Spinal cord (tissue), 10 donors: Measurements from ENCODE around the gene COX7A1. TPM values are rescaled to one million over a fixed set of nuclear protein-coding genes. Genes with fewer than 3 reads are reported as not detected.

Experiments used
- DNase-seq, 6 donors: peaks; one replicate each; pipeline versions ENCODE4 v3.0.0 to v3.0.0-alpha.2; 2013 to 2015; ENCODE audit warnings: low spot score in 6 of 6, low read depth in 4 of 6
- H3K27ac ChIP-seq: one replicate; pipeline ENCODE4 v1.5.1; 2013; ENCODE audit warnings: low read depth, low read length, control low read depth
- H3K27me3 ChIP-seq: one replicate; pipeline ENCODE4 v1.6.1; 2013; ENCODE audit warnings: low read length; ENCODE audit not compliant: control insufficient read depth, insufficient read depth
- H3K36me3 ChIP-seq: one replicate; pipeline ENCODE4 v1.6.1; 2013; ENCODE audit warnings: low read length; ENCODE audit not compliant: control insufficient read depth, insufficient read depth
- H3K4me1 ChIP-seq: one replicate; pipeline ENCODE4 v1.6.1; 2013; ENCODE audit warnings: low read length; ENCODE audit not compliant: control insufficient read depth, insufficient read depth
- H3K4me3 ChIP-seq: one replicate; pipeline ENCODE4 v1.5.1; 2013; ENCODE audit warnings: low read depth, low read length, control low read depth
- H3K9me3 ChIP-seq: one replicate; pipeline ENCODE4 v1.6.1; 2013; ENCODE audit warnings: low read length; ENCODE audit not compliant: control insufficient read depth, insufficient read depth
- WGBS: methylation state at CpG from one replicate; pipeline ENCODE4 v1.1.5; 2013; ENCODE audit warnings: missing lambda C conversion rate; ENCODE audit not compliant: insufficient coverage; 5-methylcytosine and 5-hydroxymethylcytosine counted together
- polyA plus RNA-seq, 2 donors: library from polyadenylated mRNA; unstranded; fragments of 120-200 nt; gene quantifications; one replicate each; pipeline ENCODE4 v1.2.1, GENCODE V29; 2013; ENCODE audit not compliant: insufficient read length in 2 of 2
- total RNA-seq, 2 donors: library from RNA; depleted of rRNA in 1 of 2; stranded (reverse); fragments of 120-200 nt in 1 of 2; fragments of >200 nt in 1 of 2; gene quantifications; one replicate each; pipeline versions ENCODE4 v1.2.3 to v1.2.4, GENCODE V29; 2013 to 2014
- donor health status: healthy.

The COX7A1 gene
- total and polyA plus RNA-seq, 4 donors, result 5.8 to 22.2 (median 15.1) TPM

DNA sequence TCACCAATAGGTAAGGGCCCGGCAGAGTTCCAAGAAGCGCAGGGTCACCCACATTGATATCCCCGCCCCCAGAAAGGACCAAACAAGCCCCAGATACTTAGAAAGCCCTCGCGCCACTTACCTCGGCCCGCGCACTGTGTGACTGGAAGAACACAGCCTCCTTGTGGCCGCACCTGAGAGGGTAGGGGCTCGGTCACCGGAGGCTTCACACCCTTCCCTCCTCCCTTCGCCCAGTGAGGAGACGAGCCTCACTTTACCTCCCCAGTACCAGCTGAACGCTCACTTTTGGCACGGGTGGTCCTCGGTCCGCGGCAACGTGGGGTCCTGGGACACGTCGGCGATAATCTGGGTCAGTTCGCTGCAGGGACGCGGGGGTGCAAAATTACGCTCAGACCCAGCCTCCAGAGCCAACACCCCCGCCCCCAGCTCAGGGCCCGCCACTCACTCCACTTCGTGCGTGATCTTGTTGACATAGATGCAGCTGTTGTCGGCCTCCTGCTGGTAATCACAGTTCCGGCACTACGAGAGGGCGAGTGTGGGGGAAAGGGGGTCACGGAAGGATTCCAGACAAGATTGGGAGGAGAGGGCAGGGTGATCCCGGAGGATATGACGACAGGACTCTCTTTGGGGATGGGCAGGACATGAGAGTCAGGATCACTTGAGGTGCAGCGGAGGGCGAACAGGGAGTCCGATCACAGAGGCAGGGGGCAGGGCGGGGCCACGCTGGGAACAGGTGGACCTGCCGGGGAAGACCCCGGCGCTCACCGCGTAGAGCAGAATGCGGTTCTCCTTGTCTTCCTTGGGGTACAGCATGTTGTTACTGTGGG, 38.1 kb downstream of the COX7A1 start:
- WGBS, result 2% methylated on average over 28 of the region's 48 CpGs
- no peaks in the 10 kb centered on the region for H3K9me3 ChIP-seq
- H3K36me3 ChIP-seq, result peaks cover 59% of the 10 kb centered on the region
- H3K4me1 ChIP-seq, result peaks cover 35% of the 10 kb centered on the region
- peak in 1 of 6 donors; percentile 6 for DNase-seq
- H3K27me3 ChIP-seq, result no peaks in the 10 kb centered on the region
- peak overlapping the region; percentile 92 for H3K27ac ChIP-seq
- peak overlapping the region; percentile 77 for H3K4me3 ChIP-seq

DNA sequence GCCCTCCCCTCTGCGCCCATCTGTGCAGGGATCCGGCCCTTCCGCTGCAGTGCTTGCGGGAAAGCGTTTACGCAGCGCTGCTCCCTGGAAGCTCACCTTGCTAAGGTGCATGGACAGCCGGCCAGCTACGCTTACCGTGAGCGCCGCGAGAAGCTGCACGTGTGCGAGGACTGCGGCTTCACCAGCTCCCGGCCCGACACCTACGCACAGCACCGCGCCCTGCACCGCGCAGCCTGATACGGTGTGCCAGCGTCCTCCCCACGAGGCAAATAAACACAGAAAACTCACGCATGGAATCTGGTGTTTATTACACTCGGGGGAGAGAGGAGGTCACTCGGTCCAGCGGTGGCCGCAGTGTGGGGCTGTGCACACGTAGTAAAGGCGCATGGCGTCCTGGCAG, 38.8 kb downstream of the COX7A1 start:
- no peak for DNase-seq
- Histone ChIP-seq H3K27me3 (no peaks in the 10 kb centered on the region), H3K4me3 (peak overlapping the region; percentile 77), H3K27ac (no peak overlapping the region), H3K36me3 (peaks cover 55% of the 10 kb centered on the region), H3K9me3 (no peaks in the 10 kb centered on the region), H3K4me1 (peaks cover 35% of the 10 kb centered on the region)
- 91% methylated on average over 34 of the region's 34 CpGs for WGBS

DNA sequence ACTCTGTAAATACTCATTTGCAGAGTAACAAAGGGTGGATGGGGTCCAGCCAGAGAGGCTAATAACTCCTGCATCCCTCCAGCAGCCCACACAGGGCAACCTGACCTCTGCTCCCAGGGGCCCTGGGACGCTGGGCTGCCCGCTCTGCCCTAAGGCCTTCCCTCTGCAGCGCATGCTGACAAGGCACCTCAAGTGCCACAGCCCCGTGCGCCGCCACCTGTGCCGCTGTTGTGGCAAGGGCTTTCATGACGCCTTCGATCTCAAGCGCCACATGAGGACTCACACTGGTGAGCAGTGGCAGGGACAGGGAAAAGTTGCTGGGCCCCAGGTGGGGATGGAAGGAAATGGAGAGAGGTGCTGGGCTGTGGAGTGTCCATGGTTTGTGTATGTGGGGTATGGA, 39.6 kb downstream of the COX7A1 start:
- H3K36me3 ChIP-seq, result peaks cover 55% of the 10 kb centered on the region
- H3K9me3 ChIP-seq, result no peaks in the 10 kb centered on the region
- no peak overlapping the region for H3K27ac ChIP-seq
- DNase-seq, result no peak
- no peaks in the 10 kb centered on the region for H3K27me3 ChIP-seq
- WGBS, result 97% methylated on average over 10 of the region's 10 CpGs
- H3K4me1 ChIP-seq, result peaks cover 35% of the 10 kb centered on the region
- no peak overlapping the region for H3K4me3 ChIP-seq

DNA sequence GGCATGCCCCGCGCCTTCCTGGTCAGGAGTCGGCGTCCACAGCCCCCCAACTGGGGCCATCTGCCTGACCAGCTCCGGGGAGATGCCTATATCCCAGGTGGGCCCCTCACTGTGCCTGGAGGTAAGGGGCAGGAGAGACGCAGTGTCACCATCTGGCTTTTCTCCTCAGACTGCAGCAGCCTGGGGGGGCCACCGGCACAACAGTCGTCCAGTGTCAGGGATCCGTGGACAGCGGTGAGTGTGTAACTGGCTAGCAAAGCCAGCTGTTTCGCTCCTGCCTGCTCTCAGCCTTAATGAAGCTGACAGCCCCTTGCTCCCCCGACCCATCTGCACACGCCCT, 41.1 kb downstream of the COX7A1 start:
- Histone ChIP-seq H3K27me3 (no peaks in the 10 kb centered on the region), H3K4me1 (peaks cover 27% of the 10 kb centered on the region), H3K4me3 (no peak overlapping the region), H3K9me3 (no peaks in the 10 kb centered on the region), H3K36me3 (peaks cover 56% of the 10 kb centered on the region), H3K27ac (no peak overlapping the region)
- no peak for DNase-seq
- WGBS, result 61% methylated on average over 10 of the region's 13 CpGs

DNA sequence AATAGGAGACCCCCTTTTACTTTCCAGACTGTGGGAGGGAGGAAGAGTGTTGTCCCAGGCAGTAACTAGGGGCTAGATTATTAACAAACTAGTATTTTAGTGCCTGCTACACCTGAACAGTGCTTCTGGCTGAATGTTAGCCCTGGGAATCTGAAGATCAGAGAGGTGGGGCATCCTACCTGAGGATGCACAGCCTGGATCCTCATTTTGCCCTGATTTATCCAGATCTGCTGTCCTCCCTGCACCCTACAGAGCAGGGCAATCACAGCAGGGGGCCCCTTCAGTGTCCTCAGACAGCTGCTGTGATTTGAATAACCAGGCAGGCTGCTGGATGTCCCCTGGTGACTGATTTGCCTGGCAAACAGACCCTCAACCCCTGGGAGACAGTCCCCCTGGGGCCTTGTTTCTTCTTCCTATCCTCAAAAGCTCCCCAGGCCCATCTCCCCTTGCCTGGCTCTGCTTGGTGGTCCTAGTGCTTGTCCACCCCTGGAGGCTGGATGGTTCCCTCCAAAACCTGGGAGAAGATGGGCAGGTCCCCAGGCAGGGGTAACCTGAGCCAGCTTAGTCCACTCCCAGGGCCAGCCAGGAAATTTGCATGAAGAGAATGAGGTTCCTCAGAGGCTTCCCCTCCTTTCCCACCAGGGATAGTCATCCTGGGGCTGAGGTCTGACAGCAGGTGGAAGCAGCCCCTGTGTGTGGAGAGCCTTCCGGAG, 41.6 kb downstream of the COX7A1 start, which contains the start of gene OVOL3:
TSS of gene OVOL3 (plus strand) at position 657 of the 713 bp plus-strand sequence. CDS start 60 bp downstream, outside the sequence.
- Histone ChIP-seq H3K4me3 (no peak within 1 kb of the TSS), H3K9me3 (no peaks in the 10 kb centered on the region), H3K27me3 (no peaks in the 10 kb centered on the region), H3K27ac (no peak within 1 kb of the TSS), H3K36me3 (peaks cover 60% of the 10 kb centered on the region), H3K4me1 (peaks cover 21% of the 10 kb centered on the region)
- DNase-seq, result no peak
- WGBS, result no CpG with 5 or more reads among the region's 1 CpG

DNA sequence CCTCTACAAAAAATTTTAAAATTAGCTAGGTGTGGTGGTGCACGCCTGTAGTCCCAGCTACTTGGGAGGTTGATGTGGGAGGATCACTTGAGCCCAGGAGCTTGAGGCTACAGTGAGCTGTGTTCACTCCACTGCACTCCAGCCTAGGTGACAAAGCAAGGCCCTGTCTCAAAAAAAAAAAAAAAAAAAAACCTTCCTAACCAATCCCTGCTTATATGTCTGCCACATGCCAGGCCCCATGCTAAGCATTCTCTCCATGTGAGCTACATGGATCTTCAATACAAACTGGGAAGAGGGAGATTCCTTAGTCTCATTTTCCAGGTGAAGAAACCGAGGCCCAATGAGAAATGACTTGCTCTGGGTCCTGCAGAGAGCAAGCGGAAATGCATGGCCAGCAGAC, 43.6 kb downstream of the COX7A1 start:
- DNase-seq, result no peak
- H3K4me1 ChIP-seq, result peaks cover 12% of the 10 kb centered on the region
- H3K27ac ChIP-seq, result no peak overlapping the region
- 86% methylated on average over 2 of the region's 3 CpGs for WGBS
- H3K36me3 ChIP-seq, result peaks cover 79% of the 10 kb centered on the region
- no peaks in the 10 kb centered on the region for H3K9me3 ChIP-seq
- H3K4me3 ChIP-seq, result no peak overlapping the region
- no peaks in the 10 kb centered on the region for H3K27me3 ChIP-seq

DNA sequence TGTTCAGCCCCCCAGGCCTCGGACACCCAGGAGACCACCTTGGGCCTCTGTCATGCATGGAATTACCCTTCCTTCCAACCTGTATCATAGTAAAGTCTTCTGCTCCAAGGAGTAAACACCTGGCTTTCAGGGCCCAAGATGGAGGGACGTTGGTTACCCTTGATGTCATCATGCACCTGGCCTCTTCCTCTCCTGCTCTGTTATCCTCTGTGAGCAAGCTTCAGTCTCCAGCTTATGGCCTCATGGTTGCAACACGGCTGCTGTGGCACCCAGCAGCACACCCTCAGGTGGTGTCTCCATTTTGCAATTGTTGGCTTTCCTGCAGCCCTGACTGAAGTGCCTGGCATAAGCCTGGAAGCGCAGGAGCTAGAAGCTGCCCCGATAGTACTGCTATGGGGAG, 45.3 kb downstream of the COX7A1 start:
- 97% methylated on average over 5 of the region's 5 CpGs for WGBS

DNA sequence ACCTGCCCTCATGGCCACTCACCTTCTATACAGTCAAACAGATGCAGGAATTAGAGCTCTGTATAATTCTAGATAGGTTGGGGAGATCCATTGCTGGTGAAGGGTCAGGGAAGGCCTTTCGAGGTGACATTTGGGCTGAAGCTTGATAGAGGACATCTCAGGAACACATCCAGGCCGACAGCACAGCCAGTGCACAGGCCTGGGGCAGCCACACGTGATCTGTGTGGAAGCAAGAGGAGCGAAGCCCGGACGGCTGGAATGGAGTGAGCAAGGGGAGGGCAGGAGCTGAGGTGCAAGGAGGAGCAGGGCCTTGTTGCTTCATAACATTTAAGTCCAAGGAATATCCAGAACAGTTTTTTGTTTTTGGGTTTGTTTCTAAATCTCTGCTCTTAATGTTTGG, 45.8 kb downstream of the COX7A1 start:
- no peak for DNase-seq
- no peaks in the 10 kb centered on the region for H3K9me3 ChIP-seq
- no peak overlapping the region for H3K4me3 ChIP-seq
- H3K36me3 ChIP-seq, result peaks cover 82% of the 10 kb centered on the region
- no peak overlapping the region for H3K27ac ChIP-seq
- no peaks in the 10 kb centered on the region for H3K4me1 ChIP-seq
- H3K27me3 ChIP-seq, result no peaks in the 10 kb centered on the region
- 96% methylated on average over 6 of the region's 6 CpGs for WGBS

More for the DNA sequence above, 45.3 kb downstream of the COX7A1 start:
- Histone ChIP-seq H3K27me3 (no peaks in the 10 kb centered on the region), H3K4me3 (no peak overlapping the region), H3K27ac (no peak overlapping the region), H3K9me3 (no peaks in the 10 kb centered on the region), H3K4me1 (no peaks in the 10 kb centered on the region), H3K36me3 (peaks cover 81% of the 10 kb centered on the region)
- DNase-seq, result no peak

DNA sequence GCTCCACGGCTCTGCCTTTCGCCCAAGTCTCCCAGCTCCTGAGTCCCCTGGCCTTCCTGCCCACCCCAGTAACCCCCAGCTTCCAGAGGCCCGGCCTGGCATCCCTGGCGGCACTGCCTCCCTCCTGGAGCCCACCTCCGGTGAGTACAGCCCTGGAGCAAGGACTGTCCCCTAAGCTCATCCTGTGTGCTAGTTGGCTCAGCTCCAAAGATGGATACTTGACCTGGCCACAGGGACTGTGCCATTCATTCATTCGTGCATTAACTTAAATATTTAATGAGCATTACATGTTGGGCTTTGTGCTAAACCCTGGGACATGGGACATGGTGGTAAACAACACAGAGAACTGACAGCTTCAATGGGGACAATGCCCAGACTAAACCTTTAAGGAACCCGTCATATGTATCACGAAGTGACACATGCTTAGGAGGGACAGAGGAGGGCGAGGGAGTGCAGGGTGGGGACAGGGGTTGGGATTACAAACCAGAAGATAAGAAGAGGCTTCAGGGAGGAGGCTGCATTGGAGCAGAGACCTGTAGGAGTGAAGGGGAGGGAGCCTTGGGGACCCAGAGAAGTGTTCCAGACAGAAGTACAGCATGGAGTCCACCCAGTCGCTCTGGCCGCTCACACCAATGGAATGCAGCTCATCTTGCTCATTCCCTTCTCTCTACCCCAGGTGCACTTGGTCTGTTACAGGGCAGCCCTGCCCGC, 48.2 kb downstream of the COX7A1 start:
- DNase-seq, result no peak
- Histone ChIP-seq H3K36me3 (peaks cover 88% of the 10 kb centered on the region), H3K4me3 (no peak overlapping the region), H3K9me3 (no peaks in the 10 kb centered on the region), H3K27ac (no peak overlapping the region), H3K4me1 (no peaks in the 10 kb centered on the region), H3K27me3 (no peaks in the 10 kb centered on the region)
- WGBS, result 91% methylated on average over 10 of the region's 12 CpGs
